Retinal pigment epithelial cell (primary cell): ENCODE results near the gene PDE8A.

Experiments
- DNase-seq: peaks from one replicate; pipeline ENCODE4 v3.0.0-alpha.2; 2010; ENCODE audit warnings: low read depth
- H3K4me3 ChIP-seq: 2 replicates; pipeline ENCODE4 v1.5.1; 2011; ENCODE audit warnings: mild to moderate bottlenecking, low read length, control low read depth, moderate library complexity
- TF ChIP-seq, protein P1 (sequence below): conservative IDR thresholded peaks from 2 replicates; pipeline ENCODE4 v1.5.1; 2011; ENCODE audit warnings: low read depth, low read length, control low read depth, inconsistent platforms

The PDE8A gene

DNA sequence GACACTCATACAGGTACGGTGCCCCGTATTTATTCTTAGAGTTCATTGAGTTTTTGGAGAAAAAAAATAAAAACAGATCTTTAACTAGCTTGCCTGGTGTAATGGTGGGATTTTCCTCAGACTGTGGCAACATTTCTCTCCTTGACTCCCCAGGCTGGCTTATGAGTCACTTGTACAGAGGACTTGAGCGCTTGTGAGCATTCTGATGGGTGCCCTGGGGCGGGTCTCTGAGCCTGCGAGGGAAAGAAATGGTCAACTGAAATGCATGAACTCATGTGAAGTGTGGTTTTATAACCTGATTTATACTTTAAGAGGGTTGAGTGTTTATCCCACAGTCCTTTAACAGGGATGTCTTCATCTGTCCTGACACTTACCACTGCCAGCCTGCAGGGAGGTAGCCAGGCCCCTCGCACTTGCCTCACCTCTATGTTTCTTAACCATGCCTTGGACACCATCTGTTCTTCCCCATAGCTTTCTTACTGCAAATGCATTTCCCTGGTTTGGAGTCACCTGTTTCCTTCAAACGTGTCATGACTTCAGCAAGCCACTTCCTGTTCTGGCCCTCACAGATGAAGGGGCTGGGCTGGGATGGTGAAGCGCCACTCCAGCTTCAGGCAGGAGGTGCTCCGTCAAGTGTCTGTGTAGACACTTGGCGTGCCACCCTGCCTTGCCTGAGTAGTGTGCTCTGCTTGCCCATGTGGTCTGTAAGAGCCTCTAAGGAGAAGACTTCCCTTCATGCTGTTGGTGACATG, 118.7 kb downstream of the PDE8A start:
- TF ChIP-seq, protein P1, sequence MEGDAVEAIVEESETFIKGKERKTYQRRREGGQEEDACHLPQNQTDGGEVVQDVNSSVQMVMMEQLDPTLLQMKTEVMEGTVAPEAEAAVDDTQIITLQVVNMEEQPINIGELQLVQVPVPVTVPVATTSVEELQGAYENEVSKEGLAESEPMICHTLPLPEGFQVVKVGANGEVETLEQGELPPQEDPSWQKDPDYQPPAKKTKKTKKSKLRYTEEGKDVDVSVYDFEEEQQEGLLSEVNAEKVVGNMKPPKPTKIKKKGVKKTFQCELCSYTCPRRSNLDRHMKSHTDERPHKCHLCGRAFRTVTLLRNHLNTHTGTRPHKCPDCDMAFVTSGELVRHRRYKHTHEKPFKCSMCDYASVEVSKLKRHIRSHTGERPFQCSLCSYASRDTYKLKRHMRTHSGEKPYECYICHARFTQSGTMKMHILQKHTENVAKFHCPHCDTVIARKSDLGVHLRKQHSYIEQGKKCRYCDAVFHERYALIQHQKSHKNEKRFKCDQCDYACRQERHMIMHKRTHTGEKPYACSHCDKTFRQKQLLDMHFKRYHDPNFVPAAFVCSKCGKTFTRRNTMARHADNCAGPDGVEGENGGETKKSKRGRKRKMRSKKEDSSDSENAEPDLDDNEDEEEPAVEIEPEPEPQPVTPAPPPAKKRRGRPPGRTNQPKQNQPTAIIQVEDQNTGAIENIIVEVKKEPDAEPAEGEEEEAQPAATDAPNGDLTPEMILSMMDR = no peak
- no peak for DNase-seq
- no peak overlapping the region for H3K4me3 ChIP-seq

- TF ChIP-seq, protein P1 = no peak
- no peak for DNase-seq
- H3K4me3 ChIP-seq = no peak overlapping the region
Measured at GRCh38 chr15:85104584-85104983, 122.9 kb downstream of the PDE8A start.

GRCh38 chr15:85108136-85108535, 126.5 kb downstream of the PDE8A start:
- no peak overlapping the region for H3K4me3 ChIP-seq
- no peak for DNase-seq
- TF ChIP-seq, protein P1 = no peak

GRCh38 chr15:85109333-85109732, 127.7 kb downstream of the PDE8A start:
- TF ChIP-seq, protein P1 = no peak
- H3K4me3 ChIP-seq = no peak overlapping the region
- no peak for DNase-seq

- TF ChIP-seq, protein P1 = no peak
- DNase-seq = no peak
- no peak overlapping the region for H3K4me3 ChIP-seq
Measured at GRCh38 chr15:85112997-85113396, 131.3 kb downstream of the PDE8A start.

GRCh38 chr15:85114886-85115285, 133.2 kb downstream of the PDE8A start:
- no peak overlapping the region for H3K4me3 ChIP-seq
- DNase-seq = no peak
- TF ChIP-seq, protein P1 = no peak

- TF ChIP-seq, protein P1 = no peak
- no peak overlapping the region for H3K4me3 ChIP-seq
- DNase-seq = no peak
Measured at GRCh38 chr15:85116066-85116465, 134.4 kb downstream of the PDE8A start.
